K562 (cell line): Measurements from ENCODE around the gene SVBP. TPM values are rescaled to one million over a fixed set of nuclear protein-coding genes. Genes with fewer than 3 reads are reported as not detected.
A peak's percentile ranks its signal among the peaks of the same experiment; 100 is the strongest.

ENCODE experiments used
- CBX3 ChIP-seq, 2 experiments: IDR thresholded peaks; 1 replicate in 1 of 2; 2 replicates in 1 of 2; pipeline ENCODE4 v1.6.1; 2012; ENCODE audit warnings: inconsistent platforms in 2 of 2, low read length in 2 of 2, borderline replicate concordance in 1 of 2, control low read depth in 1 of 2
- CSDE1 ChIP-seq, 2 experiments: fragments of 450-650 bp; IDR thresholded peaks; 2 replicates each; pipeline ENCODE4 v1.6.1; 2016; ENCODE audit warnings: mild to moderate bottlenecking in 1 of 2
- DACH1 ChIP-seq: fragments of 450-650 bp; IDR thresholded peaks from 2 replicates; pipeline ENCODE4 v1.6.1; 2018; ENCODE audit not compliant: partially characterized antibody
- DDX20 ChIP-seq: fragments of 450-650 bp; IDR thresholded peaks from 2 replicates; pipeline ENCODE4 v1.6.1; 2016; ENCODE audit warnings: missing genetic modification characterization, low read depth, mild to moderate bottlenecking, missing compliant biosample characterization, moderate library complexity
- FOS ChIP-seq: IDR thresholded peaks from 3 replicates; pipeline ENCODE4 v1.6.1; 2011; ENCODE audit not compliant: insufficient read length; ENCODE audit errors: extremely low read depth
- GATAD2B ChIP-seq: fragments of 450-650 bp; IDR thresholded peaks from 2 replicates; pipeline ENCODE4 v1.6.1; 2017; ENCODE audit warnings: mild to moderate bottlenecking, borderline replicate concordance
- HMGN3 ChIP-seq: IDR thresholded peaks from 2 replicates; pipeline ENCODE4 v1.6.1; 2011; ENCODE audit warnings: borderline replicate concordance, low read depth, mild to moderate bottlenecking, mixed read lengths, low read length; ENCODE audit not compliant: insufficient read length; ENCODE audit errors: extremely low read depth
- HOXB6 ChIP-seq: fragments of 250-450 bp; sonication (Bioruptor Pico); IDR thresholded peaks from 2 replicates; pipeline ENCODE4 v1.5.1; 2022; ENCODE audit warnings: mild to moderate bottlenecking, borderline replicate concordance
- HSF4 ChIP-seq: fragments of 250-450 bp; sonication (Bioruptor Pico); IDR thresholded peaks from 2 replicates; pipeline ENCODE4 v2.1.2; 2022; ENCODE audit warnings: mild to moderate bottlenecking, moderate library complexity, borderline replicate concordance
- KAT8 ChIP-seq: fragments of 450-650 bp; IDR thresholded peaks from 2 replicates; pipeline ENCODE4 v1.6.1; 2016; ENCODE audit warnings: low read depth, mild to moderate bottlenecking
- MYNN ChIP-seq, 2 experiments: sonication (generic); formaldehyde crosslinking in 1 of 2; IDR thresholded peaks; 2 replicates each; pipeline versions ENCODE4 v1.5.0 to v1.6.1; 2016 to 2020; ENCODE audit warnings: antibody characterized with exemption in 1 of 2, missing genetic modification reagents in 1 of 2
- NR4A1 ChIP-seq, 2 experiments: fragments of 250-450 bp in 1 of 2; fragments of 450-650 bp in 1 of 2; sonication (Bioruptor Pico) in 1 of 2; IDR thresholded peaks; 2 replicates each; pipeline versions ENCODE4 v1.4.0 to v1.6.1; 2016 to 2020; ENCODE audit warnings: mild to moderate bottlenecking in 2 of 2, missing compliant biosample characterization in 1 of 2, missing genetic modification characterization in 1 of 2, moderate library complexity in 1 of 2
- PHF20 ChIP-seq: fragments of 450-650 bp; IDR thresholded peaks from 2 replicates; pipeline ENCODE4 v1.6.1; 2018; ENCODE audit not compliant: partially characterized antibody
- SPI1 ChIP-seq: IDR thresholded peaks from 2 replicates; pipeline ENCODE4 v1.6.1; 2011; ENCODE audit warnings: low read depth, low read length, control low read depth, borderline replicate concordance
- STAG1 ChIP-seq: sonication (generic); formaldehyde crosslinking; IDR thresholded peaks from 2 replicates; pipeline ENCODE4 v1.5.0; 2020; ENCODE audit warnings: missing genetic modification reagents, borderline replicate concordance
- ZNF140 ChIP-seq: fragments of 250-450 bp; sonication (Bioruptor Pico); IDR thresholded peaks from 2 replicates; pipeline ENCODE4 v1.8.0; 2021; ENCODE audit warnings: moderate library complexity, mild to moderate bottlenecking, inconsistent platforms
- ZNF354B ChIP-seq: fragments of 250-450 bp; sonication (Bioruptor Pico); IDR thresholded peaks from 2 replicates; pipeline ENCODE4 v1.4.0; 2020
- ZNF436 ChIP-seq: fragments of 250-450, 450-650 bp; sonication (Bioruptor Pico); formaldehyde crosslinking; IDR thresholded peaks from 2 replicates; pipeline ENCODE4 v1.7.0; 2020; ENCODE audit warnings: mild to moderate bottlenecking
- polyA plus RNA-seq, 8 experiments: library from polyadenylated mRNA; depleted of rRNA in 4 of 8; stranded (reverse) in 5 of 8; unstranded in 3 of 8; fragments of >200 nt; fragmentation: Nextera tagmentation in 2 of 8; fragmentation: Illumina TruSeq in 1 of 8; extraction: Ambion mirVana in 2 of 8; extraction: Trizol in 1 of 8; gene quantifications; 2 replicates each; pipeline versions ENCODE4 v1.2.1 to v1.2.3, GENCODE V29; 2011 to 2014; ENCODE audit warnings: inconsistent platforms in 1 of 8, missing spikeins in 1 of 8
- total RNA-seq, 7 experiments: library from RNA; depleted of rRNA in 6 of 7; stranded (reverse); fragments of >200 nt in 6 of 7; fragmentation: Illumina TruSeq in 2 of 7; extraction: Trizol in 2 of 7; gene quantifications; 2 replicates each; pipeline versions ENCODE4 v1.2.1 to v1.2.3, GENCODE V29; 2011 to 2021; ENCODE audit warnings: low replicate concordance in 1 of 7
- TF ChIP-seq, protein P1 (sequence below), 2 experiments: IDR thresholded peaks in 1 of 2; conservative IDR thresholded peaks in 1 of 2; 2 replicates each; pipeline ENCODE4 v1.6.1; 2016; ENCODE audit warnings: low read depth in 2 of 2, mild to moderate bottlenecking in 1 of 2, missing compliant biosample characterization in 1 of 2, missing genetic modification characterization in 1 of 2, moderate library complexity in 1 of 2
- TF ChIP-seq, protein P2 (sequence below): sonication (generic); formaldehyde crosslinking; IDR thresholded peaks from 2 replicates; pipeline ENCODE4 v1.8.1; 2023; ENCODE audit warnings: mild to moderate bottlenecking, missing genetic modification reagents
- TF ChIP-seq, protein P3 (sequence below), 3 experiments: fragments of 200-800 bp in 1 of 3; sonication (Bioruptor generic) in 1 of 3; sonication (generic) in 1 of 3; formaldehyde crosslinking in 1 of 3; IDR thresholded peaks; 2 replicates each; pipeline versions ENCODE4 v1.6.1 to v1.8.0; 2016 to 2022; ENCODE audit warnings: mild to moderate bottlenecking in 2 of 3, missing compliant biosample characterization in 2 of 3, missing genetic modification characterization in 2 of 3, missing genetic modification reagents in 1 of 3

The SVBP gene
- total and polyA plus RNA-seq, 9 of the 15 experiments (the other 6 are each of a cell fraction or from before 2014, with no cell fraction given) = 31.7 to 49.7 (median 40.0) TPM

DNA sequence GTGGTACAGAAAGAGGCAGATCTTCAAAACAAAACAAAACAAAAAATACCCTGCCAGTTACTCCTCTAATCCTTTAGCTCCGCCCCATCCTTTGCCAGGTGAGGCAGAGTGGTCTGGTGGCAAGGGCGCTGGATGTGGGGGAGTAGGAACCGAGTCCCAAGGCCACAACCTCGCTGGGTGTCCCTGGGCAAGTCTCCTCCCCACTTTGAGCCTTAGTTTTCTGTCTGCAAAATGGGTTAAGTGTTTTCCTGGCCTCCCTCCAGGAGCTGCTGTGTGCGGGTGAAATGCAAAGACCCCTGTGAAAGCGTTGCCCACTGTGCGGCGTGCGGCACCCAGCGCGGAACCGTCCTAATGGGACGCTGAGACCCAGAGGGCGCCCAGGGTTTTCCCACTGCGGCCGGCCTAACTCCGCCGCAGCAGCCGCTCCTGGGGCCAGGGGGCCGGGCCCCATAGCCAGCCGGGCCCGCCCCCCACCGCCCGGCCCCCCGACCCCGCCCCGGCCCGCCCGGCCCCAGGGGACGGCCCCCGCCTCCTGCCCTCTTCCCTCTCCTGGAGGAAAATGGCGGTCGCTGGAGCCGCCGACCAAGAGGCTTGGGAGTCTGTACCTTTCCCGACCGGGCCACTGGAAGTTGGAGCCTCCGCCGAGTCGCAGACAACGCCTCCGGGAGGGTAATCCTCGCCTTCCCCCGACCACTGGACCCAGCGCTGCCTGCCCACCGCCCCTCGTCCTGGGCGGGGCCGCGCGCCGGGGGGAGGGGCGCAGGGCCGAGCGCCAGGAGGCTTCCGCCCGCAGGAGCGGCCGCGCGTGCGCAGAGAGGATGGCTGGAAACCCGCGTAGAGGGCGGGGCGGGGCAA is at the start of gene SVBP, which contains the start of gene ERMAP (continued):
- TF ChIP-seq, protein P1, sequence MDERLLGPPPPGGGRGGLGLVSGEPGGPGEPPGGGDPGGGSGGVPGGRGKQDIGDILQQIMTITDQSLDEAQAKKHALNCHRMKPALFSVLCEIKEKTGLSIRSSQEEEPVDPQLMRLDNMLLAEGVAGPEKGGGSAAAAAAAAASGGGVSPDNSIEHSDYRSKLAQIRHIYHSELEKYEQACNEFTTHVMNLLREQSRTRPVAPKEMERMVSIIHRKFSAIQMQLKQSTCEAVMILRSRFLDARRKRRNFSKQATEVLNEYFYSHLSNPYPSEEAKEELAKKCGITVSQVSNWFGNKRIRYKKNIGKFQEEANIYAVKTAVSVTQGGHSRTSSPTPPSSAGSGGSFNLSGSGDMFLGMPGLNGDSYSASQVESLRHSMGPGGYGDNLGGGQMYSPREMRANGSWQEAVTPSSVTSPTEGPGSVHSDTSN (CRISPR knock-in tag; IDR thresholded peaks at IDR 0.05; ENCODE audit: low read depth) = no peak
- TF ChIP-seq, protein P1 (tag; conservative IDR thresholded peaks at IDR 0.05; ENCODE audit: low read depth) = no peak
- no peak for TF ChIP-seq NR4A1 (CRISPR knock-in tag; IDR thresholded peaks at IDR 0.05)
- TF ChIP-seq NR4A1 (tag; IDR thresholded peaks at IDR 0.05) = no peak
- no peak for TF ChIP-seq ZNF354B (CRISPR knock-in tag)
- TF ChIP-seq KAT8 = no peak
- no peak for TF ChIP-seq CBX3 (IDR thresholded peaks at IDR 0.05; ENCODE audit: borderline replicate concordance in 1 of 2, low read length in 2 of 2)
- no peak for TF ChIP-seq ZNF140 (CRISPR knock-in tag)
- TF ChIP-seq, protein P2, sequence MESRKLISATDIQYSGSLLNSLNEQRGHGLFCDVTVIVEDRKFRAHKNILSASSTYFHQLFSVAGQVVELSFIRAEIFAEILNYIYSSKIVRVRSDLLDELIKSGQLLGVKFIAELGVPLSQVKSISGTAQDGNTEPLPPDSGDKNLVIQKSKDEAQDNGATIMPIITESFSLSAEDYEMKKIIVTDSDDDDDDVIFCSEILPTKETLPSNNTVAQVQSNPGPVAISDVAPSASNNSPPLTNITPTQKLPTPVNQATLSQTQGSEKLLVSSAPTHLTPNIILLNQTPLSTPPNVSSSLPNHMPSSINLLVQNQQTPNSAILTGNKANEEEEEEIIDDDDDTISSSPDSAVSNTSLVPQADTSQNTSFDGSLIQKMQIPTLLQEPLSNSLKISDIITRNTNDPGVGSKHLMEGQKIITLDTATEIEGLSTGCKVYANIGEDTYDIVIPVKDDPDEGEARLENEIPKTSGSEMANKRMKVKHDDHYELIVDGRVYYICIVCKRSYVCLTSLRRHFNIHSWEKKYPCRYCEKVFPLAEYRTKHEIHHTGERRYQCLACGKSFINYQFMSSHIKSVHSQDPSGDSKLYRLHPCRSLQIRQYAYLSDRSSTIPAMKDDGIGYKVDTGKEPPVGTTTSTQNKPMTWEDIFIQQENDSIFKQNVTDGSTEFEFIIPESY (CRISPR knock-in tag) = no peak
- TF ChIP-seq, protein P3, sequence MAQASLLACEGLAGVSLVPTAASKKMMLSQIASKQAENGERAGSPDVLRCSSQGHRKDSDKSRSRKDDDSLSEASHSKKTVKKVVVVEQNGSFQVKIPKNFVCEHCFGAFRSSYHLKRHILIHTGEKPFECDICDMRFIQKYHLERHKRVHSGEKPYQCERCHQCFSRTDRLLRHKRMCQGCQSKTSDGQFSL (CRISPR knock-in tag; IDR thresholded peaks at IDR 0.05) = no peak
- TF ChIP-seq, protein P3 (tag; IDR thresholded peaks at IDR 0.05) = no peak
- TF ChIP-seq SPI1 = 0 out of 2 replicates have a peak, but pooled peaks have one; percentile 3
- TF ChIP-seq CSDE1 (IDR thresholded peaks at IDR 0.05) = no peak
- no peak for TF ChIP-seq HOXB6 (CRISPR knock-in tag)
- no peak for TF ChIP-seq HSF4 (CRISPR knock-in tag)
- TF ChIP-seq ZNF436 = no peak
- no peak for TF ChIP-seq FOS
- TF ChIP-seq MYNN (IDR thresholded peaks at IDR 0.05) = no peak; the same call in 1 of the 2 replicates
- no peak for TF ChIP-seq MYNN (CRISPR knock-in tag; IDR thresholded peaks at IDR 0.05)
- no peak for TF ChIP-seq DACH1
- TF ChIP-seq PHF20 = no peak
- no peak for TF ChIP-seq STAG1
- TF ChIP-seq DDX20 (tag) = no peak
- no peak for TF ChIP-seq GATAD2B
- TF ChIP-seq HMGN3 = no peak
